DLD1 (cell line): ENCODE measurements around the gene GAL3ST2.
"Not testable (repeated sequence)": the region's sequence is repeated elsewhere in the genome, so short reads cannot be mapped to it uniquely, and the experiment has no call there.

Experiments used
- in situ Hi-C: cut with HindIII; loops from 2 replicates; pipeline ENCODE4 v1.10.0; 2017; ENCODE audit warnings: low sequenced_read_pairs

Gene GAL3ST2

DNA sequence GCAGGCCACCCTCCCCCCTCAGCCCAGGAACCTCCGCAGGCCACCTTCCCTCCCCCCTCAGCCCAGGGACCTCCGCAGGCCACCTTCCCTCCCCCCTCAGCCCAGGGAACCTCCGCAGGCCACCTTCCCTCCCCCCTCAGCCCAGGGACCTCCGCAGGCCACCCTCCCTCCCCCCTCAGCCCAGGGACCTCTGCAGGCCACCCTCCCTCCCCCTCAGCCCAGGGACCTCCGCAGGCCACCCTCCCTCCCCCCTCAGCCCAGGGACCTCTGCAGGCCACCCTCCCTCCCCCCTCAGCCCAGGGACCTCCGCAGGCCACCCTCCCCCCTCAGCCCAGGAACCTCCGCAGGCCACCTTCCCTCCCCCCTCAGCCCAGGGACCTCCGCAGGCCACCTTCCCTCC is 29.6 kb downstream of the GAL3ST2 start:
- in situ Hi-C loops, result not testable (repeated sequence)

DNA sequence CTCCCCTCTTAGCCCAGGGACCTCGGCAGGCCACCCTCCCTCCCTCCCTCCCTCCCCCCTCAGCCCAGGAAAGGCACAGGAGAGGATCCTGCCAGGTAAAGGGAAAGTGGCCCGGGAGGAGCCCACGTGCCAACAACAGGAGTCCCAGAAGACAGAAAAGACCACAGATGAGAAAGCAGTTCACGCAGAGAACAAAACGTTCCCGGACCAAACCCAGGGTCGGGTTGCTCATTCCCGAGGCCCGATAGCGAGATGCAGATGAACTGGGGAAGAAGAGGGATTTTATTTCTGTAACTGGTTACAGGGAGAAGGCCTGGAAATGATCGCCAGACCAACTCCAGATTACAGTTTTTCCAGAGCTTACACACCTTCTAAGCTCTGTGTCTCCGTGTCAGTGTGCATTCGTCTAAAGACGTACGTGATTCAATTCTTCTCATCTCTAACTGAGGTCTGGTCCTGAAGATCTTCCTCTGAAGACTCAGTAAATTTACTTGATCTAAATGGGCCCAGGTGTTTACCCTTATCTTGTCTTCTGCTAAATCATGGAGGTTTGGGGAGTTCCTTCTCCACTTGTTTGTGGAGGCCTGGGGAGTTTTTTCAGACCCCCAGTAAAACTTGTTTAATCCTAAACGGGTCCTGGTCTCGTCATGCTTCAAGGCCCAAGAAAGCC is 31.6 kb downstream of the GAL3ST2 start:
- in situ Hi-C loops, result no loop called here

DNA sequence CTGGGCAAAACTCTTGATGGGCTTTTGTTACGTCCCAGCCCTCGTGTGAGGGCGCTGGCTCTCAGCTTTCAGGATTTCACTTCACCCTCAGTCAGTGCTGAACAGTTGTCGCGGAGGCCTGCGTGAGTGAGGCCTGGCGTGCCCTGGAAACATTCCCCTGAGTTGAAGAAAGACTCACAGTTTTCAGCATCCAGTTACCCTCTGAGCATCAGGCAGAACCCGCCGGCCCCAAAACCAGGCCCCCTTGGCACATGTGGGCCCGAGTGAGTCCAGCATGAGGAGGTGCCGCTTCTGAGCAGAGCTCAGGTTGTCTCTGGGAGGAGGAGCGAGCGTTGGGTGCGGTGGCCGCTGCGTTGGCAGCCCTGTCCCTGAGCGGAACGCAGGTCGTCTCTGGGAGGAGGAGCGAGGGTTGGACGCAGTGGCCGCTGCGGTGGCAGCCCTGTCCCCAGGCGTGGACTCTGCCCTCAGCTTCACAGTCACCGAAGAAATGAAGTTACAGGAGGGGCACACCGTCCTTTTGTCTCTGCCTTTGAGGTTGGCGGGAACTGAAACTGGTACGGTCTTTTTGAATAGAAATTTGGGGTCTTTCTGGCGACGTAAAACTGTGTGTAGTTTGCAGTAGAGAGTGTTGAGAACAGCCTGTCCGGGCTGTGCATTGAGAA is 32.2 kb downstream of the GAL3ST2 start, which contains the start of gene NEU4:
Gene NEU4, plus strand, starts transcription at position 473 of the 662 bp plus-strand sequence. CDS start 5,292 bp downstream, outside the sequence.
- in situ Hi-C loops, result no loop called here

DNA sequence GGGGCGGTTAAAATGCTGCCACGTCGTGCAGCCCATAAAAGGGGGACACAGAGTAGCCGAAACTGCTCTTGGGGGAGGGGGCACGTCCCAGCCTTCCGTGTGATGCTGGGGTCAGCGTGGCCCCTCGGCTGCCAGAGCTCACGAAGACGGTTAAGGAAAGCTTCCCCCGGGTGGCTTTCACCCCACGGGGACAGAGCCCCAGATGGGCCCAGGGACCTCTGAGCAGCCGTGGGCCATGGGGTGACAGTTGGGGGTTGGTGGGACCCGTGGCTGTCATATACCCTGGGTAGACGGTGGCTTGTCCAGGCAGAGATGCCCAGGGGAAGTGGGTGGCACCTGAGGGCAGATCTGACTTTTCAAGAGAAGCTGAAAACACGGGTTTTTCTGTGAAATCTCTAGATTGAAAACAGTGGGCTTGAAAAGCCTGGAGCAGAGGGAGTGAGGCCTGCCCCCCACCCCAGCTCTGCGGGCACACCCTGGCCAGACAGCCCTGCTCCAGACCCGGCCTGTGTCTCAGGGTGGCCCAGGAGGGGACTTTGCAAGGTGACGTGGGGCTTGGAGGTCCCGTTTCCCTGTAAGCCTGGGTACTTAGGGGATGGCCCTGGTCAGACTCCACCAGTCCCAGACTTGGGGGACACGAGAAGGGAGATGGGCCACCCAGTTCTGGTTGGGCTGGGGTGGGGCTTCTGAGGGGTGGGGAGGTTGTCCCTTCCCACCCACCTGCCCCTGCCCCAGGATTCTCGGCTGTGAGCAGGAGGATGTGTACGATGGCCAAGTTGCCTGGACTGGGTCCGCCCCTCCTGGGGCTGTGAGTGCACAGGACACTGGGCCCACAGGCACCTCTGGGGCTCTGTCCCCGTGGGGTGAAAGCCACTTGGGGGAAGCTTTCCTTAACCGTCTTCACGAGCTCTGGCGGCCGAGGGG is 33.0 kb downstream of the GAL3ST2 start:
- in situ Hi-C loops, result no loop called here

DNA sequence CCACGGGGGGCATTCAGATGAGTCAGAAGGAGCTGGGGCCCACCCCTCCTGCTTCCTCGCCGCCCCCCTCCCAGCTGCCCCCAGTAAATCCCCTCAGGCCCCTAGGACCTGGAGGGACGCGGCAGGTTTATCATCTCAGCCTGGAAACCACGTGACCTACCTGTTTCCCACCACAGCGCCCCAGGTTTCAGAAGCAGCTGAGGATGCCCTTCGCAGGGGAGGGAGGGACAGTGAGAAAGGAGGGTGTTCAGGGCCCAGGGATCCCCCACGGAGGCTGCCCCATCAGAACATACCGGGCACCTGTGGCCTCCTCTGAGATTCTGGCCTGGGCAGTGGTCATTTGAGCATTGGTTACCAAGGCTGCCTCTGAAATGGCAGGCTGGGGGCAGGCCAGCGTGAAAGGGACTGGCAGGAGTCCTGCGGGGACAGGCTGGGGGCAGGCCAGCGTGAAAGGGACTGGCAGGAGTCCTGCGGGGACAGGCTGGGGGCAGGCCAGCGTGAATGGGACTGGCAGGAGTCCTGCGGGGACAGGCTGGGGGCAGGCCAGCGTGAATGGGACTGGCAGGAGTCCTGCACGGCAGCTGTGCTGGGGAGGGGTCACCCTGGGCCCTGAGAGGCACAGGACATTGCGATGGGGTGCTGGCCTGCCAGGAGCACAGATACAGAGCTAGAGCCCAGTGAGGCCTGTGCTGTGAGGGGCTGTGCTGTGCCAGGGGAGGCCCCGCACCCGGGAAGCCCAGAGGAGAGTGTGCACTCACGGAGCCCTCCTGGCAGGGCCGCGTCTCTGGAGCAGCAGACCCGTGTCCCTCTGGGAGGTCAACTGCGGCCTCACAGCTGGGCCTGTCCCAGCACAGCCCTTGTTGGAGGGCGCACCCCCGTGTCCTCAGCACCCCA is 33.9 kb downstream of the GAL3ST2 start:
- in situ Hi-C loops, result no loop called here

DNA sequence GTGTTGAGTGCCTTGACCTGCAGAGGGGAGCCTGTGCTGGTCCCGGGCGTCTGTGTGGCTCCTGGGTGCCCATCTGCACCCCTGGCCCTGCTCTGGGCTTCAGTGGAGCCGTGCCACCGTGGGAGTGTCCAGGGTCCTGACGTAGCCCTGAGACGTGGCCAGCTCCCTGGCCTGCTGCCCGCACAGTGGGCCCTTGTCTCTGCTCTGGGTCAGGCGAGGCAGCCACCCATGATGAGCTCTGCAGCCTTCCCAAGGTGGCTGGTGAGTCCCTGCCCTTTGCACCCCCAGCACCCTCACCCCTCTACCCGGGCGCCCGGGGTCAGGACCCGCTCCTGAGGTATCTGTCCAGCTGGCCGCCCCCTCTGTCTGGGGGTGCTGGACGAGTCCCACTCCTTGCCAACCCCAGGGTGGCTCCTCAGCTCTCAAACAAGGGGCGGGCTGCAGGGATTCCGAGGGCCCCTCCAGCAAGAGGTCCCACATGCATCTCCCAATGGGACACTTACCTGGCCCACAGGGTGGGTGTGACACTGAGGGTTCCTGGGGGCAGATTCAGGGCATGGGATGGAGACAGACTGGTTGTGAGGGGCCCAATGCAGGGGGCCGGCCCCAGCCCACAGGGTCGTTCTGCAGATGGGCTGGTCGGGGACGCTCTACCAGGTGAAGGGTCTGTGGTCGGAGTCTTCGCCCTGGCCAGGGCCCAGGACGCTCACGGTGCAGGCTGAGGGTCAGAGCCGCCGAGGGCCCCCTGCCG is 34.8 kb downstream of the GAL3ST2 start:
- in situ Hi-C loops, result no loop called here

DNA sequence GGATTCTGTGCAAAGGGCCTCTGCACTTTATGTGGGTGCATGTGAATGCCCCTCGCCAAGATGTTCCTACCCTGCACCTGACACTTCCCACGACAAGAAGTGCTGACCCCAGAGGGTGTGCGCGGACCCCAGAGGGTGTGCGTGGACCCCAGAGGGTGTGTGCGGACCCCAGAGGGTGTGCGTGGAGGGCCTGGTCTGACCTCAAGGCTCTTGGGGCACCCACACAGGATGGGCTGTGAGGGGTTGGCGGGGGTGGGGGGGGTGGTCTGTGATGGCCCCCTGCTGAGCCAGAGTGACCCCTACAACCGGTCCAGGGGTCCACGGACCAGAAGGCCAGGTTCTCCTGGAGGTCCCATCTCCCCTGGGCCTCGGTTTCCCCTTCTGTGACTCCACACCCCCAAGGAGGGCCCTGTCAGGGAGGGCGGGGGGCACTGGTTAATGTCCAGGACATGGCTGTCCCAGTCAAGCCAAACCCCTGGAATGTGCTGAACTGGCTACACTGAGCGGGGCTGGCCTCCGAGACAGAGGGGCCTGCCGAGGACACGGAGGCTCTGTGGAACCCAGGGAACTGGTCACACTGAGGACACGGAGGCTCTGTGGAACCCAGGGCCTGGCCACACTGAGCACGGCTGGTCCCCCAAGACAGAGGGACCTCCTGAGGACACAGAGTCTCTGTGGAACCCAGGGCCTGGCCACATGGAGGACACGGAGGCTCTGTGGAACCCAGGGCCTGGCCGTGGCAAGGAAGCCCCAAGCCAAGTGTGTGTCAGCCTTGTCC is 35.5 kb downstream of the GAL3ST2 start:
- in situ Hi-C loops, result no loop called here

DNA sequence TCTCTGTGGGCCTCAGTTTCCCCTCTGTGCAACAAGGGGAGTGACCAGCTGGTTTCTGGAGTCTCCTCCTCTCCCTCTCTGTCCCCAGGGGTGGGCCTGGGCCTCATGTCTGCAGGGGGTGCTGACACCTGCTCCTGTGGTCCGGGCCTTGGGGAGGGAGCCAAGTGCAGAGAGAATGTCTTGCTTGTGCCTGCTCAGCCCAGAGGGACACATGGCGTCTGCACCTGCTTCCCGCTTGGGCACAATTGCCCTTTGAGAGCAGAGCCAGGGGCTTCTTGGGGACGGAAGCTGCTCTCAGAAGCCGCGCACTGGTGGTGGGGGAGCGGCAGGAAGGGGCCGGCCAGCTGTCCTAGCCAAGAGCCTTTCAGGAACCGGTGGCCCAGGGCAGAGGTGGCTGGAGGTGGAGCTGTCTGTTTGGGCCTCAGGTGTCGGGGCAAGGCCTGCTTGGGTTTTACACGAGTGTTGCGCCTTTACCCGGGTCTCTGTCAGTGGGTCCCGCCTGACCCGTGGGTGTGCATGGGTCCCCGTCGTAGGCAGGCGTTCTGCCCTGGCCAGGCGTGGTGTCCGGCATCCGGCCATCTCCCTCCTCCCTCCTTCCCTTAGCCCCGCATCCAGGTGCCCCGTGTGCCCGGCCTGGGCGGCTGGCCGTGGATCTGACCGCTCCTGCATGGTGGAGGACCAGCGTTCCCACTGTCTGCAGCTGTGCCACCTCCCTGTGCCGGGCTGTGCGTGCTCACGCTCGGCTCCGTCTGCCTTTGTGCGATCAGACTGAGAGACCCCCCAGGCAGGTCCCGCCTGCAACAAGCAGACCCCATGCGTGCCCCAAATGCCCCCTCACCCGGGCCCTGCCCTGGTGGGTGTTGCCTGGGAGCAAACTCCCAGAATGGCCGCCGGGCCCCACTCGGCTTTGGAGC is 36.4 kb downstream of the GAL3ST2 start:
- in situ Hi-C loops, result no loop called here

DNA sequence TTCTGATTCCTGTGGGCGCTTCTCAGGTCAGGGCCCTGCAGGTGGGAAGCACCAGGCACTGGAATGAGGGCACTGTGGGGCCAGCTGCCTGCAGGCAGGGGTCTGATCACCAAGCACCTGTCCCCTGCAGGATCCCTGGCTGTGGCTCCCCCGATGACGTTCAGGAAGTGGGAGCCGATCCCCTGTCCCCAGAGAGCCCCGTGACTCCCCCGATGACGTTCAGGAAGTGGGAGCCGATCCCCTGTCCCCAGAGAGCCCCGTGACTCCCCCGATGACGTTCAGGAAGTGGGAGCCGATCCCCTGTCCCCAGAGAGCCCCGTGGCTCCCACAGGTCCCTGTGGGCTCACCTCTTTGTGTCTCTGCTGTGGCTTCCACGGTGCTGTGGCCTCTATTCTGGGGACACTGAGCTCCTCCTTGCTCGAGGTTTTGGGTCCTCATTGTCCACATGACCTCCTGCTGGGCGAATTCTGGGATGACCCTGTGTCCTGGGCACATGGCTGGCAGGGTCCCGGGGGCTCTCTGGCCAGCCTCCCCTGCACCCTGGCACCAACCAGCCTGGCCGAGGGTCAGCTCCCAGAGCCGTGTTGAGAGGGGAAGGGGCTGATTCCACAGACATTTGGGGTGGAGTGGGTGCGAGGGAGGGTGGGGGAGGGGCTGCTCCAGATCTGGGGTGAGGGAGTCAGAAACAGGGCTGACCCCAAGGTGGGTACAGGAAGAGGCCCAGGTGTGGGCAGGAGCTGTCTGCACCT is 37.2 kb downstream of the GAL3ST2 start:
- in situ Hi-C loops, result no loop called here

DNA sequence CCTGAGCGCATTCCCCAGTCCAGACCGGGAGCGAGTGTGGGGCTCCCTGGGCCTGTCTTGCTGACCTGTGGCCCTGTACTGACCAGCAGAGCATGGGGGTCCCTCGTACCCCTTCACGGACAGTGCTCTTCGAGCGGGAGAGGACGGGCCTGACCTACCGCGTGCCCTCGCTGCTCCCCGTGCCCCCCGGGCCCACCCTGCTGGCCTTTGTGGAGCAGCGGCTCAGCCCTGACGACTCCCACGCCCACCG is 37.7 kb downstream of the GAL3ST2 start:
- in situ Hi-C loops, result no loop called here

DNA sequence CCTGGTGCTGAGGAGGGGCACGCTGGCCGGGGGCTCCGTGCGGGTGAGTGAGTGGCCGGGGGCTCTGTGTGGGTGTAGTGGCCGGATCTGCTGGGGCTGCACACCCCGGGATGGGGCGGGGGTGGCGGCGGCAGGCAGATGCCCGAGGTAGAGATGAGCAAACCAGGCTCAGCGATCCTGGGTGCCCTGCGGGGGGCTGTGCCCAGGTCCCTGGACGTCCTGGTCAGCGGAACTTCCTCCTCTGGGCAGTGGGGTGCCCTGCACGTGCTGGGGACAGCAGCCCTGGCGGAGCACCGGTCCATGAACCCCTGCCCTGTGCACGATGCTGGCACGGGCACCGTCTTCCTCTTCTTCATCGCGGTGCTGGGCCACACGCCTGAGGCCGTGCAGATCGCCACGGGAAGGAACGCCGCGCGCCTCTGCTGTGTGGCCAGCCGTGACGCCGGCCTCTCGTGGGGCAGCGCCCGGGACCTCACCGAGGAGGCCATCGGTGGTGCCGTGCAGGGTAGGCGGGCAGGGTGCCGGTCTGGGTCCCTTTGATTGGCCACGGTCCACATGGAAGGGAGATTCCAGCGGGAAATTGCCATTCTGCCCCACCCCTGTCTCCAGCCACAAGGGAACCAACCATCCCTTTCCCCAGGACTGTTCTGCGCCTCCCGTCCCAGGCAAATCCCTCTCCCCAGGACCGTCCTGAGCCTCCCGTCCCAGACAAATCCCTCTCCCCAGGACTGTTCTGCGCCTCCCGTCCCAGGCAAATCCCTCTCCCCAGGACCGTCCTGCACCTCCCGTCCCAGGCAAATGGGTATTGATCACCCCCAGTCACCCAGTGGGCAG is 38.2 kb downstream of the GAL3ST2 start:
- in situ Hi-C loops, result no loop called here

DNA sequence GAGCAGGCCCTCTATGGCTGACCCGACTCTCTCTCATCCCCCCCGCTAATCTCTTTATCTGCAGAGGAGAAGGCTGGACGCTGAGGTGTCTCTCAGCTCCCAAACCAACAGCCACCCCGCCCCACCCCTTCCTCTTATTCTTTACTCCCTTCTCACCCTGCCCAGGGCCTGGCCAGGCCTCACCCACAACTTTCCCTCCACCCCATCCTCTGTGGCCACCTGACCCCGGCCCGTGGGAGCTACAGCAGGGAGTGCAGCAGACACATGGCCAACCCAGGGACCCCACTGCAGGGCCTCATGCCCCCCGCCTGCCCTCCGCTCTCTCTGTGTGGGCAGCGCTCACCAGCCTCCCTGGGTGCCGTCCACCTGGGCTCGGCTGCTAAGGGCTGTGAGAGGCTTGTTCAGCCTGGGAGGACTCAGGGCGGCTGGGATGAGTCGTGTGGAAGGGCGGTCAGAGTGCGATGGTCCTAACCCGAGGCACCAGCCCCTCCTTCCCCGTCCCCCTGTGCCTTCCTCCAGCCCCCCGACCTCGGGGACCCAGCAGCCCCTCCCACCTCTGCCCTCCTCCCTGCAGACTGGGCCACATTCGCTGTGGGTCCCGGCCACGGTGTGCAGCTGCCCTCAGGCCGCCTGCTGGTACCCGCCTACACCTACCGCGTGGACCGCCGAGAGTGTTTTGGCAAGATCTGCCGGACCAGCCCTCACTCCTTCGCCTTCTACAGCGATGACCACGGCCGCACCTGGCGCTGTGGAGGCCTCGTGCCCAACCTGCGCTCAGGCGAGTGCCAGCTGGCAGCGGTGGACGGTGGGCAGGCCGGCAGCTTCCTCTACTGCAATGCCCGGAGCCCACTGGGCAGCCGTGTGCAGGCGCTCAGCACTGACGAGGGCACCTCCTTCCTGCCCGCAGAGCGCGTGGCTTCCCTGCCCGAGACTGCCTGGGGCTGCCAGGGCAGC is 39.1 kb downstream of the GAL3ST2 start:
- in situ Hi-C loops, result no loop called here

DNA sequence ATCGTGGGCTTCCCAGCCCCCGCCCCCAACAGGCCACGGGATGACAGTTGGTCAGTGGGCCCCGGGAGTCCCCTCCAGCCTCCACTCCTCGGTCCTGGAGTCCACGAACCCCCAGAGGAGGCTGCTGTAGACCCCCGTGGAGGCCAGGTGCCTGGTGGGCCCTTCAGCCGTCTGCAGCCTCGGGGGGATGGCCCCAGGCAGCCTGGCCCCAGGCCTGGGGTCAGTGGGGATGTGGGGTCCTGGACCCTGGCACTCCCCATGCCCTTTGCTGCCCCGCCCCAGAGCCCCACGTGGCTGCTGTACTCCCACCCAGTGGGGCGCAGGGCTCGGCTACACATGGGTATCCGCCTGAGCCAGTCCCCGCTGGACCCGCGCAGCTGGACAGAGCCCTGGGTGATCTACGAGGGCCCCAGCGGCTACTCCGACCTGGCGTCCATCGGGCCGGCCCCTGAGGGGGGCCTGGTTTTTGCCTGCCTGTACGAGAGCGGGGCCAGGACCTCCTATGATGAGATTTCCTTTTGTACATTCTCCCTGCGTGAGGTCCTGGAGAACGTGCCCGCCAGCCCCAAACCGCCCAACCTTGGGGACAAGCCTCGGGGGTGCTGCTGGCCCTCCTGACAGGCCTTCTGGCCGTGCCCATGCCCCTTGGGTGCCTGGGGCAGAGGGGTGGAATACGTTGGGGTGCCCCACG is 40.0 kb downstream of the GAL3ST2 start:
- in situ Hi-C loops, result no loop called here

DNA sequence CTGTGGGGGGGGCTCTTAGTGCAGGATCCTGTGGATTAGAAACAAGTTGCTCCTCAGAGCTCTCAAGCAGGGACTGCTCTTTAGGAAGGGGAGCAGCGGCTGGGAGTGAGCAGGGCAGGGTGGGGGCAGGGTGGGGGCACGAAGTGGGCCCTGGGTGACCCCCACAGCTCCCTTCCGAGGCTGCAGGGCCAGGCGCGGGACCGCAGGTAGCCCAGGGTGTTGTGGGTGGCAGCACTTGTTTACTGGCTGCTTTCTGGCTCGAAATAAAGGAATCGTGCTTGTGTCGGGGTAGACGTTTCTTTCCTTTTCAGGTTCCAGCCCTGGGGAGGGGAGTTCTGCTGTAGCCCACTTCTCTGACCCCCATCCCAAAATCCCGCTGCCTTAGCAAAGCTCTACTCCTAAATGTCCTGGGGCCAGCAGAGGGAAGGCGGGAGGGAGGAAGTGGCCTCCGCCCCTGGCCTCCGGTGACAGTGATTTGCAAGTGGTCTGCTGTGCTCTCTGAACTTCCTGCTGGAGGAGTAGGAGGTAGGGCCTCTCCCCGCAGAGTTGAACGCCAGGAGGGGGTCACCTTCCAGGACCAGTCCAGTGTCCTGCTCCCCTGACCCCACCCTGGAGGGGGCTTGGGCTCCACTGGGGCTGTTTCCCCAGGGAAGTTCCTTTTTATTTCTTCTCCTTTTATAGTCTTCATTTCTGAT is 40.7 kb downstream of the GAL3ST2 start:
- in situ Hi-C loops, result no loop called here
